ENCODE results near the gene ALOX15.
A peak's percentile ranks its signal among the peaks of the same experiment; 100 is the strongest.
"Not testable (repeated sequence)": the region's sequence is repeated elsewhere in the genome, so short reads cannot be mapped to it uniquely, and the experiment has no call there.

ALOX15 gene

GRCh38 chr17:4645642-4646041 is 4.2 kb upstream of the ALOX15 start:
- Histone ChIP-seq H2BK120ac (ENCODE audit: low read depth, low read length) (no peak overlapping the region), H3K4me3 (ENCODE audit: low read length in 2 of 2) (no peak overlapping the region), H3K4me1 (ENCODE audit: control insufficient read depth in 2 of 2, insufficient read depth in 1 of 2, low read depth in 1 of 2, low read length in 2 of 2) (peaks cover 6 to 14% of the 10 kb centered on the region in 2 donors), H4K8ac (ENCODE audit: low read depth, low read length) (no peak overlapping the region), H4K91ac (ENCODE audit: low read depth, low read length, poor library complexity) (no peak overlapping the region), H3K79me1 (ENCODE audit: low read depth, low read length) (no peaks in the 10 kb centered on the region), H3K4me2 (ENCODE audit: insufficient read depth, low read length, poor library complexity, severe bottlenecking) (no peak overlapping the region), H3K4ac (ENCODE audit: low read length) (no peak overlapping the region), H2AFZ (ENCODE audit: low read length) (no peak overlapping the region), H3K9ac (ENCODE audit: low read depth, low read length, poor library complexity) (no peak overlapping the region), H2BK5ac (ENCODE audit: low read length) (no peak overlapping the region), H2BK12ac (ENCODE audit: low read length) (no peak overlapping the region), H3K36me3 (replicated peaks in 1 of 2; ENCODE audit: control insufficient read depth in 2 of 2, insufficient read depth in 2 of 2, low read length in 2 of 2) (no peaks in the 10 kb centered on the region), H3K9me3 (replicated peaks in 1 of 2; ENCODE audit: control insufficient read depth in 2 of 2, insufficient read depth in 1 of 2, low read depth in 1 of 2, low read length in 2 of 2) (peaks cover 0 to 2% of the 10 kb centered on the region in 2 donors), H2AK5ac (ENCODE audit: low read depth, low read length) (no peak overlapping the region), H2BK15ac (ENCODE audit: low read length) (no peak overlapping the region), H3K14ac (ENCODE audit: low read length) (no peak overlapping the region), H3K23ac (ENCODE audit: low read depth, low read length, poor library complexity) (no peak overlapping the region), H3K27me3 (ENCODE audit: control insufficient read depth in 3 of 3, insufficient read depth in 3 of 3, low read depth in 1 of 3, low read length in 3 of 3) (peaks cover 5 to 53% (median 21%) of the 10 kb centered on the region in 3 experiments), H3K18ac (ENCODE audit: low read length) (no peak overlapping the region), H3K27ac (replicated peaks; ENCODE audit: low read length) (no peak overlapping the region)
- no CpG with 5 or more reads among the region's 5 CpGs for WGBS, 2 donors (ENCODE audit: extremely low coverage in 2 of 2, insufficient read length in 2 of 2, insufficient replicate concordance in 1 of 2)
- no peak for DNase-seq (ENCODE audit: low spot score)

- Histone ChIP-seq H4K91ac (ENCODE audit: low read depth, low read length, poor library complexity) (no peak overlapping the region), H3K27ac (replicated peaks; ENCODE audit: low read length) (no peak overlapping the region), H3K4me2 (ENCODE audit: insufficient read depth, low read length, poor library complexity, severe bottlenecking) (no peak overlapping the region), H2BK15ac (ENCODE audit: low read length) (no peak overlapping the region), H3K36me3 (replicated peaks in 1 of 2; ENCODE audit: control insufficient read depth in 2 of 2, insufficient read depth in 2 of 2, low read length in 2 of 2) (no peaks in the 10 kb centered on the region), H3K4me1 (ENCODE audit: control insufficient read depth in 2 of 2, insufficient read depth in 1 of 2, low read depth in 1 of 2, low read length in 2 of 2) (peaks cover 5 to 14% of the 10 kb centered on the region in 2 donors), H3K4ac (ENCODE audit: low read length) (no peak overlapping the region), H2AFZ (ENCODE audit: low read length) (no peak overlapping the region), H3K79me1 (ENCODE audit: low read depth, low read length) (no peaks in the 10 kb centered on the region), H3K4me3 (ENCODE audit: low read length in 2 of 2) (no peak overlapping the region), H3K9ac (ENCODE audit: low read depth, low read length, poor library complexity) (no peak overlapping the region), H3K14ac (ENCODE audit: low read length) (no peak overlapping the region), H2BK5ac (ENCODE audit: low read length) (no peak overlapping the region), H3K18ac (ENCODE audit: low read length) (no peak overlapping the region), H3K27me3 (ENCODE audit: control insufficient read depth in 3 of 3, insufficient read depth in 3 of 3, low read depth in 1 of 3, low read length in 3 of 3) (peaks cover 5 to 59% (median 33%) of the 10 kb centered on the region in 3 experiments), H2BK12ac (ENCODE audit: low read length) (no peak overlapping the region), H4K8ac (ENCODE audit: low read depth, low read length) (no peak overlapping the region), H3K23ac (ENCODE audit: low read depth, low read length, poor library complexity) (no peak overlapping the region), H2AK5ac (ENCODE audit: low read depth, low read length) (no peak overlapping the region), H2BK120ac (ENCODE audit: low read depth, low read length) (no peak overlapping the region), H3K9me3 (replicated peaks in 1 of 2; ENCODE audit: control insufficient read depth in 2 of 2, insufficient read depth in 1 of 2, low read depth in 1 of 2, low read length in 2 of 2) (peaks cover 0 to 2% of the 10 kb centered on the region in 2 donors)
- WGBS, 2 donors (ENCODE audit: extremely low coverage in 2 of 2, insufficient read length in 2 of 2, insufficient replicate concordance in 1 of 2) = no CpG with 5 or more reads among the region's 4 CpGs
- DNase-seq (ENCODE audit: low spot score) = no peak
Observed at GRCh38 chr17:4643676-4644075, 2.2 kb upstream of the ALOX15 start.

GRCh38 chr17:4642286-4642685 is 808 bp upstream of the ALOX15 start:
- H2BK15ac ChIP-seq (ENCODE audit: low read length) = no peak overlapping the region
- no peaks in the 10 kb centered on the region for H3K36me3 ChIP-seq (replicated peaks in 1 of 2; ENCODE audit: control insufficient read depth in 2 of 2, insufficient read depth in 2 of 2, low read length in 2 of 2)
- H3K9ac ChIP-seq (ENCODE audit: low read depth, low read length, poor library complexity) = no peak overlapping the region
- WGBS, 2 donors (ENCODE audit: extremely low coverage in 2 of 2, insufficient read length in 2 of 2, insufficient replicate concordance in 1 of 2) = no CpG with 5 or more reads among the region's 6 CpGs
- H2BK12ac ChIP-seq (ENCODE audit: low read length) = no peak overlapping the region
- H3K23ac ChIP-seq (ENCODE audit: low read depth, low read length, poor library complexity) = no peak overlapping the region
- no peak overlapping the region for H4K8ac ChIP-seq (ENCODE audit: low read depth, low read length)
- H2AFZ ChIP-seq (ENCODE audit: low read length) = no peak overlapping the region
- H3K79me1 ChIP-seq (ENCODE audit: low read depth, low read length) = no peaks in the 10 kb centered on the region
- H3K9me3 ChIP-seq (replicated peaks in 1 of 2; ENCODE audit: control insufficient read depth in 2 of 2, insufficient read depth in 1 of 2, low read depth in 1 of 2, low read length in 2 of 2) = peaks cover 0 to 2% of the 10 kb centered on the region in 2 donors
- peaks cover 5 to 66% (median 37%) of the 10 kb centered on the region in 3 experiments for H3K27me3 ChIP-seq (ENCODE audit: control insufficient read depth in 3 of 3, insufficient read depth in 3 of 3, low read depth in 1 of 3, low read length in 3 of 3)
- peak overlapping the region; percentile 45 for H3K4me2 ChIP-seq (ENCODE audit: insufficient read depth, low read length, poor library complexity, severe bottlenecking)
- no peak overlapping the region for H3K14ac ChIP-seq (ENCODE audit: low read length)
- peaks cover 4 to 14% of the 10 kb centered on the region in 2 donors for H3K4me1 ChIP-seq (ENCODE audit: control insufficient read depth in 2 of 2, insufficient read depth in 1 of 2, low read depth in 1 of 2, low read length in 2 of 2)
- H3K18ac ChIP-seq (ENCODE audit: low read length) = no peak overlapping the region
- H2AK5ac ChIP-seq (ENCODE audit: low read depth, low read length) = peak overlapping the region; percentile 3
- H2BK5ac ChIP-seq (ENCODE audit: low read length) = no peak overlapping the region
- H3K27ac ChIP-seq (replicated peaks; ENCODE audit: low read length) = no peak overlapping the region
- no peak overlapping the region for H4K91ac ChIP-seq (ENCODE audit: low read depth, low read length, poor library complexity)
- DNase-seq (ENCODE audit: low spot score) = peak; percentile 4
- H3K4me3 ChIP-seq (ENCODE audit: low read length in 2 of 2) = no peak overlapping the region
- no peak overlapping the region for H2BK120ac ChIP-seq (ENCODE audit: low read depth, low read length)
- H3K4ac ChIP-seq (ENCODE audit: low read length) = no peak overlapping the region

GRCh38 chr17:4640569-4641188 is 799 bp downstream of the ALOX15 start:
- not testable (repeated sequence) for H3K9ac ChIP-seq (ENCODE audit: low read depth, low read length, poor library complexity); H4K8ac ChIP-seq (ENCODE audit: low read depth, low read length); H3K23ac ChIP-seq (ENCODE audit: low read depth, low read length, poor library complexity); H3K14ac ChIP-seq (ENCODE audit: low read length); H3K4me3 ChIP-seq (ENCODE audit: low read length in 2 of 2); H3K4ac ChIP-seq (ENCODE audit: low read length); H3K18ac ChIP-seq (ENCODE audit: low read length); H3K9me3 ChIP-seq (replicated peaks in 1 of 2; ENCODE audit: control insufficient read depth in 2 of 2, insufficient read depth in 1 of 2, low read depth in 1 of 2, low read length in 2 of 2); DNase-seq (ENCODE audit: low spot score); H3K36me3 ChIP-seq (replicated peaks in 1 of 2; ENCODE audit: control insufficient read depth in 2 of 2, insufficient read depth in 2 of 2, low read length in 2 of 2); H3K27ac ChIP-seq (replicated peaks; ENCODE audit: low read length); H3K79me1 ChIP-seq (ENCODE audit: low read depth, low read length); H4K91ac ChIP-seq (ENCODE audit: low read depth, low read length, poor library complexity); H2AK5ac ChIP-seq (ENCODE audit: low read depth, low read length); H2BK5ac ChIP-seq (ENCODE audit: low read length); H2BK15ac ChIP-seq (ENCODE audit: low read length); H2BK12ac ChIP-seq (ENCODE audit: low read length); H2BK120ac ChIP-seq (ENCODE audit: low read depth, low read length)
- peaks cover 4 to 14% of the 10 kb centered on the region in 2 donors for H3K4me1 ChIP-seq (ENCODE audit: control insufficient read depth in 2 of 2, insufficient read depth in 1 of 2, low read depth in 1 of 2, low read length in 2 of 2)
- H3K4me2 ChIP-seq (ENCODE audit: insufficient read depth, low read length, poor library complexity, severe bottlenecking) = peak overlapping the region; percentile 73
- H2AFZ ChIP-seq (ENCODE audit: low read length) = peak overlapping the region; percentile 35
- peaks cover 5 to 78% (median 51%) of the 10 kb centered on the region in 3 experiments for H3K27me3 ChIP-seq (ENCODE audit: control insufficient read depth in 3 of 3, insufficient read depth in 3 of 3, low read depth in 1 of 3, low read length in 3 of 3)
- no CpG with 5 or more reads among the region's 39 CpGs for WGBS, 2 donors (ENCODE audit: extremely low coverage in 2 of 2, insufficient read length in 2 of 2, insufficient replicate concordance in 1 of 2)
